ENCODE measurements around the gene CES3.
A peak's percentile ranks its signal among the peaks of the same experiment; 100 is the strongest.

CES3 gene

GRCh38 chr16:67013823-67014633 lies 53.0 kb downstream of the CES3 start:
- DNase-seq, result peak; percentile 64

DNA sequence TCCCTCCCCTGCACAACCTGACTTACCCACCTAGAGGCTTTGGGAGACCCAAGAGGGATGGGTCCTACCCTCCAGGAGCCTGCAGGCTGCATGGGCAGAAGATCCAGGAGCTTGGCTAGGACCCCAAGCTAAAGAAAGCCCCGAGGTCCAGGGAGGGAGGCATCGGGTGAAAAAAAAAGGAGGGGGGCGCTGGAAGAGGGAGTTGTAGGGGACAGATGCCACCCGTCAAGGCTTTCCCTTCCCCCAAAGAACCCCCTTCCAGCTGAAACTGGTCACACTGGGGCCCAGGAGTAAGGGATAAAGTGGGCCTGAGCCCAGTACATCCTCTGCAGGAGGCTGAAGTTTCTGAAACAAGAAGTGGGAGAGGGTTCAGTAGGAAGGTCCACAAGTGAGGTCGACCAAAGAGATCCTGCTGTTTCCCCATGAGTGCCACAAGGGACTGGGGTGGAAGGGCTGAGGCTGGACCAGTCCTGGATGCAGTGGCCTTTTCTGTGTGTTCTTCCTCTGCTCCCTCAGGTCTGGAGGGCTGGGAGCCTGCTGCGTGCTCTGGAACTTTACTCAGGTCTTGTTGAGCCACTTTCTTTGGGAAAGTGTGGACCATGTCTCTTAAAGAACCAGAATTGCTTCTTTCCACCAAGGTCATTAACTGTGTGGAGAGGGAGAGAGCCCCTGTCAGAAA lies 53.7 kb downstream of the CES3 start:
- DNase-seq, result no peak

DNA sequence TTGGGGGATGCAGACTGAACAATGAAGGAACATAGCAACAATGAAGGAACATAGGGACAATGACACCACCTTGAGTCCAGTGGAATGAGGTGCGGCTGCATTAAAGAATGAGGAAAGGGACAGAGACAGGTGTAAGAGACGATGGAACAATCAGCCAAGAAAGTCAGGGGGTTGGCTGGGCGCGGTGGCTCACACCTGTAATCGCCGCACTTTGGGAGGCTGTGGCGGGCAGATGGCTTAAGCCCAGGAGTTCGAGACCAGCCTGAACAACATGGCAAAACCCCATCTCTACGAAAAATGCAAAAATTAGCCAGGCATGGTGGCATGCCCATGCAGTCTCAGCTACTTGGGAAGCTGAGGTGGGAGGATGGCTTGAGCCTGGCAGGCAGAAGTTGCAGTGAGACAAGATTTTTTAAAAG lies 54.3 kb downstream of the CES3 start:
- no peak for DNase-seq

DNA sequence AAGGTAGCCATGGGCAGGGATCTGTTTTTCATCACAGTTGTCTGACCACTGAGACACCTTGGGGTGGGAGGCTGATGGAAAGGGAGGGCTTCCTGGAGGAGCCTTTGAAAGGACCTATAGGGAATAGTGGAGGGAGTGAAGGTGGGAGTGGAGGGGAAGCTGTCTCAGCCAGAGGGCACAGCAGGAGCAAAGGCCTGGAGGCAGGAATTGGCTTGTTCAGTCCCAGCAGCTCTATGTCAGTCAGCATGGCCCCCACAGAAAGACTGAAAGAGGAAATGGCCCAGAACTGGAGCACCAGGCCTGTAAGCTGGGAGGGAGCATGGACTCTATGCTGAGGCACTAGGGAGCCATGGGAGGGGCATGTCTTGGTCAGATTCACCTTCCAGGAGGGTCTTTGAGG lies 55.1 kb downstream of the CES3 start:
- DNase-seq, result no peak

GRCh38 chr16:67016681-67017420 lies 55.8 kb downstream of the CES3 start:
- no peak for DNase-seq

DNA sequence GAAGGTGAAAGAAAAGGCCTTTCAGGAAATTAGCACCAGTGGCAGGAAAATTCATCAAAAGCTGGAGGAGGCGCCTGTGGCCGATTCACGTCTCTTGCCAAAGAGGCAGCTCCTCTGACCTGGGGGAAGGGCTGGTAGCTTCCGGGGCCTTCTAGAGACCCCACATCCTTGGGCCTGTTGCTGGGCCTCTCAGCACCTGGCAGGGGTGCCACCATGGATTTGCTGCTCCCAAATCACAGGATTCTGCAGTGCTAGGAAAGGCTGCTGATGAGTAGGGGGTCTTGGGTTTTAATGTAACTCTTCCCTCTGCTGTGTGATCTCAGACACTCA lies 56.3 kb downstream of the CES3 start:
- DNase-seq, result no peak

DNA sequence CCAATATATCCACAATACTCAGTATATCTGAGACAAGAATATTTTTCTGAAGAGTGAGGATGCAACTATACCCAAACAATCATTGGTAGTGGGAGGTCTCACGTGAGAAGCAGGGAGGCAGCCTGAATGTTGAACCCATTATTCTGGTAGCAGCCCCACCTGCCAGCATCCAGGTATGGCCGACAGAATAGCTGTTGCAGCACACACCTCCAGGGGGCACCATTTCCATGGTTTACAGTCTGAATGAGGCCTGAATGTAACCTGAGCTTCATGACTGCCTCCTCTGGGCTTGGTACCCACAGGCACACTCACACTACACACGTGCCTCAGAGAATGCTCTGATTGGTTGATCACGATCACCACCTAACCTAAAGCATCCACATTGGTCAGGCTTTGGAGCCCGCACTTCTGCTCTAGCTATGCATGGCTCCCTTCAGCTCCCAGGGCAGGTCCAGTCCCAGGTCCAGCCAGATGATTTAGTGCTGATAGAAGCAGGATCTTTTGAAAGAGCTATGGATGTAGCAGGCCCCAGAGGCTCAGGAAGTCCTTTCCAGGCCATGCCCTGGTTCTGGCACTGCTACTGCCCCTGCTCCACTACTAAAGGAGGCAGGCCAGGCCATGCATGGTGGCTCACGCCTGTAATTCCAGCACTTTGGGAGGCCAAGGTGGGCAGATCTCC lies 56.9 kb downstream of the CES3 start:
- peak; percentile 92 for DNase-seq

- DNase-seq, result no peak
Observed at GRCh38 chr16:67019171-67019570, 58.1 kb downstream of the CES3 start.

GRCh38 chr16:67021321-67021720 lies 60.3 kb downstream of the CES3 start:
- DNase-seq, result no peak

- DNase-seq, result no peak
Observed at GRCh38 chr16:67022531-67023214, 61.6 kb downstream of the CES3 start.

- no peak for DNase-seq
Observed at GRCh38 chr16:67023689-67024088, 62.6 kb downstream of the CES3 start.
